Stomach (tissue), 9 donors: ENCODE data around the gene HBD. TPM values are rescaled to one million over a fixed set of nuclear protein-coding genes. Genes with fewer than 3 reads are reported as not detected.

Source experiments
- DNase-seq, 2 donors: peaks; one replicate each; pipeline versions ENCODE4 v3.0.0 to v3.0.0-alpha.2; 2013 to 2019
- H3K27ac ChIP-seq, 5 donors: fragments of 200-600 bp in 4 of 5; sonication (generic) in 4 of 5; one replicate each; pipeline ENCODE4 v1.5.1; 2013 to 2019; ENCODE audit warnings: mild to moderate bottlenecking in 1 of 5, moderate library complexity in 1 of 5
- H3K27me3 ChIP-seq, 3 donors: fragments of 200-600 bp; sonication (generic); one replicate each; pipeline ENCODE4 v1.5.1; 2017 to 2019; ENCODE audit warnings: mixed run types in 1 of 3
- H3K36me3 ChIP-seq, 4 donors: fragments of 200-600 bp; sonication (generic); 1 replicate in 3 of 4; 2 replicates in 1 of 4; pipeline ENCODE4 v1.5.1; 2016 to 2019
- H3K4me1 ChIP-seq, 4 donors: fragments of 200-600 bp; sonication (generic); one replicate each; pipeline ENCODE4 v1.5.1; 2016 to 2019
- H3K4me3 ChIP-seq, 4 donors: fragments of 200-600 bp; sonication (generic) in 3 of 4; one replicate each; pipeline ENCODE4 v1.5.1; 2016 to 2019; ENCODE audit warnings: mild to moderate bottlenecking in 1 of 4
- H3K9me3 ChIP-seq, 4 donors: fragments of 200-600 bp; sonication (generic); one replicate each; pipeline ENCODE4 v1.5.1; 2016 to 2019
- EP300 ChIP-seq: sonication (generic); formaldehyde crosslinking; IDR thresholded peaks from one replicate; pipeline ENCODE4 v1.6.1; 2017; ENCODE audit warnings: antibody characterized with exemption
- POLR2A ChIP-seq, 4 donors: fragments of 450-650 bp; IDR thresholded peaks; one replicate each; pipeline ENCODE4 v1.6.1; 2016; ENCODE audit warnings: antibody characterized with exemption in 4 of 4, control low read depth in 2 of 4, mild to moderate bottlenecking in 1 of 4, moderate library complexity in 1 of 4
- POLR2AphosphoS5 ChIP-seq, 3 donors: sonication (generic); formaldehyde crosslinking; IDR thresholded peaks; one replicate each; pipeline ENCODE4 v1.6.1; 2016; ENCODE audit warnings: antibody characterized with exemption in 3 of 3
- WGBS, 5 donors: extraction: QIAGEN DNeasy Blood & Tissue Kit in 3 of 5; methylation state at CpG; one replicate each; pipeline versions ENCODE4 v1.1.5 to v1.1.7; 2013 to 2018; 5-methylcytosine and 5-hydroxymethylcytosine counted together
- intact Hi-C: fragments of 100-400 bp; cut with DNase I; formaldehyde crosslinking; loops from one replicate; pipeline ENCODE4 v1.15.1; 2023; ENCODE audit warnings: low total_unique reads
- polyA plus RNA-seq, 3 donors: library from polyadenylated mRNA; stranded (reverse); fragments of 200-250 nt; gene quantifications; one replicate each; pipeline ENCODE4 v1.2.3, GENCODE V29; 2013
- total RNA-seq, 5 donors: library from RNA; depleted of rRNA; stranded (reverse); fragments of >200 nt; gene quantifications; one replicate each; pipeline versions ENCODE4 v1.1.0 to v1.2.3, GENCODE V29; 2014 to 2016
- TF ChIP-seq, protein P1 (sequence below), 7 experiments: fragments of 450-650 bp in 4 of 7; fragments of 200-600 bp in 3 of 7; sonication (generic) in 3 of 7; IDR thresholded peaks; one replicate each; pipeline ENCODE4 v1.5.1; 2016 to 2019; ENCODE audit warnings: antibody characterized with exemption in 7 of 7, control low read depth in 2 of 7, mild to moderate bottlenecking in 1 of 7
- donor health status: healthy with polysubstance abuse.
- donor health status: Bipolar disorder and iron deficiency.
- donor health status: healthy.

Gene HBD
- total and polyA plus RNA-seq, 8 donors, result 0.20 to 4.8 TPM; not detected in 6

DNA sequence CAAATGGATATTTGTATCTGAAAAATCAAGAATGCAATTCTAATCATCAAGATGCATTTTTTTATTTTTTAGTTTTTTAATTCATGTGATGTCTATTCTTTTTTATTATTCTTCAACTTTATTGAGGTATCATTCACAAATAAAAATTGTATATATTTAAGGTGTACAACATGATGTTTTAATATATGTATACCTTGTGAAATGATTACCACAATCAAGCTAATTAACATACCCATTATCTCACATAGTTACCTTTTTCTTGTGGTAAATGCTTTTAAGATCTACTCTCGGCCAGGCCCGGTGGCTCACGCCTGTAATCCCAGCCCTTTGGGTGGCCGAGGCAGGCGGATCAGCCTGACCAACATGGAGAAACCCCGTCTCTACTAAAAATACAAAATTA is 11.1 kb downstream of the HBD start:
- no peaks in the 10 kb centered on the region for H3K36me3 ChIP-seq
- no peak for TF ChIP-seq POLR2AphosphoS5 (IDR thresholded peaks at IDR 0.05)
- no peak for TF ChIP-seq EP300
- TF ChIP-seq POLR2A (IDR thresholded peaks at IDR 0.05), result no peak
- TF ChIP-seq, protein P1, sequence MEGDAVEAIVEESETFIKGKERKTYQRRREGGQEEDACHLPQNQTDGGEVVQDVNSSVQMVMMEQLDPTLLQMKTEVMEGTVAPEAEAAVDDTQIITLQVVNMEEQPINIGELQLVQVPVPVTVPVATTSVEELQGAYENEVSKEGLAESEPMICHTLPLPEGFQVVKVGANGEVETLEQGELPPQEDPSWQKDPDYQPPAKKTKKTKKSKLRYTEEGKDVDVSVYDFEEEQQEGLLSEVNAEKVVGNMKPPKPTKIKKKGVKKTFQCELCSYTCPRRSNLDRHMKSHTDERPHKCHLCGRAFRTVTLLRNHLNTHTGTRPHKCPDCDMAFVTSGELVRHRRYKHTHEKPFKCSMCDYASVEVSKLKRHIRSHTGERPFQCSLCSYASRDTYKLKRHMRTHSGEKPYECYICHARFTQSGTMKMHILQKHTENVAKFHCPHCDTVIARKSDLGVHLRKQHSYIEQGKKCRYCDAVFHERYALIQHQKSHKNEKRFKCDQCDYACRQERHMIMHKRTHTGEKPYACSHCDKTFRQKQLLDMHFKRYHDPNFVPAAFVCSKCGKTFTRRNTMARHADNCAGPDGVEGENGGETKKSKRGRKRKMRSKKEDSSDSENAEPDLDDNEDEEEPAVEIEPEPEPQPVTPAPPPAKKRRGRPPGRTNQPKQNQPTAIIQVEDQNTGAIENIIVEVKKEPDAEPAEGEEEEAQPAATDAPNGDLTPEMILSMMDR (IDR thresholded peaks at IDR 0.05), result no peak
- no peak for DNase-seq
- no peak overlapping the region for H3K4me3 ChIP-seq
- intact Hi-C loops, result no loop called here
- H3K9me3 ChIP-seq, result peaks cover 0 to 4% (median 0%) of the 10 kb centered on the region in 4 donors
- H3K27me3 ChIP-seq, result no peaks in the 10 kb centered on the region
- no peak overlapping the region for H3K27ac ChIP-seq
- WGBS, 5 donors, result 84 to 94% (median 91%) methylated on average over 4 to 6 of the region's 6 CpGs
- H3K4me1 ChIP-seq, result no peaks in the 10 kb centered on the region

DNA sequence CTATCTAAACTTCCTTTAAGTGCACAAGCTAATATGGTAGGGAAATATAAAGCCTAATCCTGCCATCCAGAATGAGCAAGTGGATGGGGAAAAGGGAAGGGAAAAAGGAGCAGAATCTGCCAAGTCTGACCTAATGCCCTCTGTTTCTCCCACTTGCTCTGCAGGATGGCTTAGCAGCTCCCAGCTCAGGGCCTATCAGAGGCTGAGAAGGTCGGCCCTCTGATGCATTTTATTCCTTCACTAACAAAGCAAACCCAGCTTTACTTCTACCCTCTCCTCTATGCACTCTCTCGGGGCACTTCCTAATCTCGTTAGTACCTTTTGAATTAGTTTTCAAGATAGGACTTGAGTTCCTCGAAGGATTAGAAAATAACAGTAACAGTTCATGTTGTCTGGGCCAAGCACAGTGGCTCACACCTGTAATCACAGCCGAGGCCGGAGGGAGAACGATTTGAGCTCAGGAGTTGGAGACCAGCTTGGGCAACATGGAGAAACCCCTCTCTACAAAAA is 23.9 kb downstream of the HBD start:
- DNase-seq, result no peak
- intact Hi-C loops, result no loop called here
- H3K27ac ChIP-seq, result no peak overlapping the region

DNA sequence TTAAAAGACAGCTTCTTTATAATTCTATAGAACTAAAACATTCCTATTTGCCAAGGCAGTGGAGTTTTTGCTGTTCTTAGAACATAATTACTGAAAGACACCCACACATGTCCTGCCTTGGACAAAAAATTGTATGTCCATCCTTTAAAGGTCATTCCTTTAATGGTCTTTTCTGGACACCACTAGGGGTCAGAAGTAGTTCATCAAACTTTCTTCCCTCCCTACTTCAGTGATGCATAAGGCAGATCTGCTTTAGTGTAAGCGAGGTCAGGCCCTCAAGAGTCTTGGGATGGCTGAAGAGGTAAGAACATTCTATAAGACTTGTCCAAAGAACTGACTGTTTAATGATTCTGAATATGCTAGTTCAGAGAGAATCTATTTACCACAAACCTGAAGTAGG is 29.5 kb downstream of the HBD start:
- Histone ChIP-seq H3K4me3 (no peak overlapping the region), H3K4me1 (no peaks in the 10 kb centered on the region), H3K27ac (no peak overlapping the region), H3K27me3 (no peaks in the 10 kb centered on the region), H3K36me3 (no peaks in the 10 kb centered on the region), H3K9me3 (no peaks in the 10 kb centered on the region)
- WGBS, 5 donors, result 10 to 46% (median 17%) methylated on average over 1 of the region's 1 CpG
- peak in 1 of 2 donors; percentile 54 for DNase-seq
- TF ChIP-seq POLR2AphosphoS5 (IDR thresholded peaks at IDR 0.05), result no peak
- TF ChIP-seq, protein P1 (IDR thresholded peaks at IDR 0.05), result peak in 3 of 7 experiments; percentile 11 to 35 (median 20)
- intact Hi-C loops, result no loop called here

More for the DNA sequence above, 23.9 kb downstream of the HBD start:
- H3K4me1 ChIP-seq, result no peaks in the 10 kb centered on the region
- TF ChIP-seq EP300 (no peak), POLR2AphosphoS5 (IDR thresholded peaks at IDR 0.05) (no peak), POLR2A (IDR thresholded peaks at IDR 0.05) (no peak)
- TF ChIP-seq, protein P1 (IDR thresholded peaks at IDR 0.05), result no peak
- H3K9me3 ChIP-seq, result no peaks in the 10 kb centered on the region
- WGBS, 5 donors, result 50 to 60% (median 54%) methylated on average over 7 of the region's 7 CpGs
- H3K4me3 ChIP-seq, result no peak overlapping the region
- H3K27me3 ChIP-seq, result no peaks in the 10 kb centered on the region
- H3K36me3 ChIP-seq, result no peaks in the 10 kb centered on the region

DNA sequence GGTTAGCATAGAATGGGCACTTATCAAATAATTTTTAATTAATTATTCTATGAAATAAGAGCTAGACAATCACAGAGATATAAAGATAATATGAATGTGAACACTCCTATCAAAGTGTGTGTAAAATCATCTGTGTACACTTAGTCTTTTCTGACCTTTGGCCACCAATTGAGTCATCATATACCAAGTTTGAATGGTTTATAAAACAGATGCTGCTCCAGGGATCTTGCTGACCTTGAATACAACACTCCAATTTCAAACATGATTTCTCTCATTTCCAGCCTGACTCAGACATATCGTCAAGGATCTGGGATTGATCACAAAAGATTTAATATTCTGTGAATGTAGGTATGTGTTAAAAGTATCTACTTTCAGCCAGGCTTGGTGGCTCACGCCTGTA is 30.9 kb downstream of the HBD start:
- no peaks in the 10 kb centered on the region for H3K9me3 ChIP-seq
- H3K4me1 ChIP-seq, result no peaks in the 10 kb centered on the region
- no peaks in the 10 kb centered on the region for H3K27me3 ChIP-seq
- no peaks in the 10 kb centered on the region for H3K36me3 ChIP-seq
- TF ChIP-seq POLR2AphosphoS5 (IDR thresholded peaks at IDR 0.05) (no peak), POLR2A (IDR thresholded peaks at IDR 0.05) (no peak)
- TF ChIP-seq, protein P1 (IDR thresholded peaks at IDR 0.05), result no peak
- no peak overlapping the region for H3K27ac ChIP-seq
- intact Hi-C loops, result no loop called here
- H3K4me3 ChIP-seq, result no peak overlapping the region
- no peak for DNase-seq
- 80 to 87% (median 83%) methylated on average over 2 of the region's 2 CpGs for WGBS, 5 donors
